ENCODE measurements around the gene AFP.

AFP gene

DNA sequence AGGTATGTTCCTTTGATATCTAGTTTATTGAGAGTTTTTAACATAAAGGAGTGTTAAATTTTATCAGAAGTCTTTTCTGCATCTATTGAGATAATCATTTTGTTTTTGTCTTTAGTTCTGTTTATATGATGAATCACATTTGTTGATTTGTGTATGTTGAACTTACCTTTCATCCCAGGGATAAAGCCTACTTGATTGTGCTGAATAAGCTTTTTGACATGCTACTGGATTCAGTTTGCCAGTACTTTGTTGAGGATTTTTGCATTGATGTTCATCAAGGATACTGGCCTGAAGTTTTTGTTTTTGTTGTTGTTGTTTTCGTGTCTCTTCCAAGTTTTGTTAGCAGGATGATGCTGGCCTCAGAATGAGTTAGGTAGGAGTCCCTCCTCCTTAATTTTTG is 34.7 kb downstream of the AFP start:
- DNase-seq: no peak

DNA sequence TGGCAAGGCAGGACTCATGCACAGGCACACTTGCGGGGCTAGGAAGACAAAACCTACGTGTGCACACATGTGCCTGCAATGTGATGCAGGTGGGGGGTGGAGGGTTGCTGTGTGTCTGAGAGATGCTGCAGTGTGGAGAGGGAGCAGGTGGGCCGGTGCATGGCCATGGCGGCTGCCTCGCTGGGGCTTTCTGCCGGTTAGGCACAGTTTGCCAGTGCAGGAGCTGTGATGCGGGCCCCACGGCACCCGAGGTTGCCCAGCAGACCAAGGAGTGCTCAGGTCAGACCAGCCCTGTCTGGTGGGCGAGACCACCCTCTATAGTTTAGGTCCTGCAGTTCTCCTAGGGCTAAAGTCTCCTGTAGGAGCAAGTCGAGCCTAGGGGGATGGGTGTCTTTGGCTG is 41.2 kb downstream of the AFP start:
- DNase-seq: no peak

DNA sequence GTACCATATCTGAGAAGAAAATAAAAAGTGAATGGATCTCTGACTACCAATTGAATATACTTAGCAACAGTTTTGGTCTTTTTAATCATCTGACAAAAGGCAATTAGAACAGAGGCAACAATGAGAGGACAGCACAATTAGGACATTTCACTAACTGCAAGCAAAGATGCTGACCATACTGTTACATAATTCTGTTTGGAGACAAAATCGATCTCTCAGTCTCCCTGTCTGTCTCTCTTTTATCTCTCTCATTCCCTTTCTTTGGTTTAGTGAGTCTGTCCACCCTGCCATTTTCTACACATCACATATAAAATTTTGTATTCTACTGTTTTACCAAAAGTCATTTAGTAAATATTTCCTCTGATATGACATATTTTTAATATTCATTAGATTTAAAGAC is 43.3 kb downstream of the AFP start:
- no peak for DNase-seq

DNA sequence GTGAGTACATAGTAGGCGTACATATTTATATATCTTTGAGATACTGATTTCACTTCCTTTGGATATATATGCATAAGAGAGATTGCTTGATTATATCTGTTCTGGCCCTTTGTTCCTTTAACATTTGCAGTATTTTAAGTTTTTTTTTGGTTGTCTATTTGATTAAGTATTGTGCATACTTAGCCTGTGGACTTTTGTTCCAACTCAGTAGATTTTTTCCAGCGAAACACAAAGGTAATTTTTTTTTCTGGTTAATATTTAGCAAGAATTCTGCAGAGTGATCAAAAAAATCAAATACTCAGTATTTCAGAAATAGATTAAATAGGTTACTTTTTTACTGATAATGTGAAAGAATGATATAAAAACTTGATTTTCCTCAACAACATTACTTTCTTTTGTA is 45.3 kb downstream of the AFP start, which contains the start of gene AFM:
TSS of gene AFM (plus strand) at position 388 of the 400 bp plus-strand sequence. CDS start 31 bp downstream, outside the sequence.
- DNase-seq: no peak

DNA sequence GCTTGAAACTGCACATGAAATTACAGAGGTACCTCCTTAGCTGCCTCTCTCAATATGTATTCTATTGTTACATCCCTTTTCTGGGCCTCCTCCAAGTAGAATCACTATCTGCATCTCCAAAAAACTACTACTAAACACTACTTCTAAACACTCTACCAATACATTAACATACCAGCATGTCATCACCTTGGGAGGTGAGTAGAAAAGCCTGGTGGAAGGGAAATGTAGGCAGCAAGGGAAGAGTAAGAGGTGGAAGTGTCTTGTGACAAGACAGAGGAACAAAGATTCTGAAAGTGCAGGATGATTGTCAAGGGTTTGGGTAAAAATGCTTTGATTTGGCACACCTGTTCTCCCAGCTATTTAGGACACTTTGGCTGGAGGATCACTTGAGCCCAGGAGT is 49.1 kb downstream of the AFP start:
- DNase-seq: no peak

DNA sequence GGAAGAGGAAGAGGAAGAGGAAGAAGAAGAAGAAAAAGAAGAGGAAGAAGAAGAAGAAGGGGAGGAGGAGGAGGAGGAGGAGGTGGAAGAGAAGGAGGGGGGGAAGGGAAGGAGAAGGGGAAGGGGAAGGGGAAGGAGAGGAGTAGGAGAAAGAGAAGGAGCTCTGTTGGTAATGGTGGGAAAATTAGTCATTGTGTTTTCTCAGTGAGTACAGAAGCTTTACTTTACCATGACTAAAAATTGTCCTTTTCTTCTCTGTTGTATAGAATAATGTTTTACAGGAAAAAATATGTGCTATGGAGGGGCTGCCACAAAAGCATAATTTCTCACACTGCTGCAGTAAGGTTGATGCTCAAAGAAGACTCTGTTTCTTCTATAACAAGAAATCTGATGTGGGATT is 49.6 kb downstream of the AFP start:
- no peak for DNase-seq

DNA sequence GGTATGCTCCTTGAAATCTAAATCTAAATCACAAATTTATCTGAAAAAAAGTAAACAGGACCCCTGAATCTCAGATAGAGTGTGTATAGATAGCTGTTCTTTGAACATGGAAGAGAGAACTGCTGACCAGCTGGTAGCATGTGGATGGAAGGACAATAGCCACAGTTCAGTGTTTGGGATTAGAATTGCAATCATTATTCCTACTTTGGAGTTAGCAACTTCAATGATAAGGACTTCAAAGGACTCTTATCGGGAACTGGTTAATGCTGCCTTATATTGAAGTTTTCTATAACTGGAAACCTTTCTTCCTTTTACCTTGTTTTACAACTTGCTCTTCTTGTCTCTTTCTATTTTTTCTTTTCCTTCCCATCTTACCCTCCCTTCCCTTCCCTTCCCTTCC is 50.5 kb downstream of the AFP start:
- no peak for DNase-seq

DNA sequence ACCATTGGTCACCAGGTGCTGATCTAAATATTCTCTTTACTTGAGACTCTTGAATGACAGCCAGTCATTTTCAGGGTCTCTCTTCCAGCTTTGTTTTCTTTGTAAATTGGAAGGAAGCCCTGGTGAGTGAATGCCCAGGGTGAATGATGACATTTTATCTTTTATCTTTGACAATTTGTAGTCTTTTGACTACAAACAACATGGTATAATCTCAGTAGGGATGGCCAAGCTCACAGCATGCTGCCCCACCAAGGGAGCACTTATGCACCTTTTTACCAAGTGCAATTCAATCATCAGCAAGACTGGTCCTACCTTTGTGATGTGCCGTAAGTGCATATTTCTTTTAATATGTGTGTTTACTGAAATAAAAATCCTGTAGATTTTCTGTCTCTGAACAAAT is 51.2 kb downstream of the AFP start:
- DNase-seq: no peak

DNA sequence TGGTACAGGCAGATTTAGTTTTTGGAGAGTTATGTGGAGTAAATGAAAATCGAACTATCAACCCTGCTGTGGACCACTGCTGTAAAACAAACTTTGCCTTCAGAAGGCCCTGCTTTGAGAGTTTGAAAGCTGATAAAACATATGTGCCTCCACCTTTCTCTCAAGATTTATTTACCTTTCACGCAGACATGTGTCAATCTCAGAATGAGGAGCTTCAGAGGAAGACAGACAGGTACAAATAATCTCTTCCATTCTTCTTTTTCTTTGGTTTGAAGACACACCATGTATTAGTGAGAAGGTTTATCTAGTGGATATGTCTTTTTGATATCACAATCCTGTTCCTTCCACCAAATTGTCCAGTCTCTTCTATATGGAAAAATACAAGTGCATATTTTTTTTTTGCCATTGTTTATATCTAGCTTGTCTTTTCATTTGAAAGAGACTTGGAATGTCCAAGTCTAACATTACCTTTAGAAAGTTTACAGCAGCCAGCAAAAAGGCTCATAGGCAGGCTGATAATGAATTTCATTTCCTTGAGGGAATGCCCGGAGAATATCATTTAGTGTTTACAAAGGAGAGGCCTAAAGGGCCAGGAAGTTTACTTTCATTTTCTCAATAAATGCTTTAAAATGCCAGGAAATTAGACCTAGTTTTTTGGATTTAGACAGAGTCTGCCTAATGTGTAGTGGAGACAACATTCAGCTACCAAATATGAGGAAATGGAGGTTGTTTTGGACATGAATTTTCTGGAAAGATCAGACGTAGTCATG is 64.2 kb downstream of the AFP start:
- no peak for DNase-seq

DNA sequence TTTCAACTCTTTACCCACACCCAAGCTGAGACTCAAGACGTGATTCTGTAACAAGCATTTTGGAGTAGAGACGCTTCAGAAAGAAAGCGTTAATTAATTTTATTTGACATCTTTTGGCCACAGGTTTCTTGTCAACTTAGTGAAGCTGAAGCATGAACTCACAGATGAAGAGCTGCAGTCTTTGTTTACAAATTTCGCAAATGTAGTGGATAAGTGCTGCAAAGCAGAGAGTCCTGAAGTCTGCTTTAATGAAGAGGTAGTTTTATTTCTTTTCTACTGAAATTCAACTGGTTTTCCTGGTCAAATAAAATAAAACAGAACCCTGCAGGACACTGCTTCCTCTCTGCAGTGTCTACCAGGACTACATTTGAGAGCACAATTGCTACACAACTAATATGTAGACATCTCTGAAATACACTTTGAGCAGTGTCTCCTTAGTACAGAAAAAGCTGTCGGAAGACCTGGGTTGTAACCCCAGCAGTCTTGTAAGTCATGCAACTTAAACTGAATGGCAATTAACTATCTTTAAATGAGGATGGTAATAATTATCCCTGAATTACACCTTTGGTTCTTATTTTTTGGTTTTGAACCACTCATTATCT is 65.7 kb downstream of the AFP start:
- no peak for DNase-seq

DNA sequence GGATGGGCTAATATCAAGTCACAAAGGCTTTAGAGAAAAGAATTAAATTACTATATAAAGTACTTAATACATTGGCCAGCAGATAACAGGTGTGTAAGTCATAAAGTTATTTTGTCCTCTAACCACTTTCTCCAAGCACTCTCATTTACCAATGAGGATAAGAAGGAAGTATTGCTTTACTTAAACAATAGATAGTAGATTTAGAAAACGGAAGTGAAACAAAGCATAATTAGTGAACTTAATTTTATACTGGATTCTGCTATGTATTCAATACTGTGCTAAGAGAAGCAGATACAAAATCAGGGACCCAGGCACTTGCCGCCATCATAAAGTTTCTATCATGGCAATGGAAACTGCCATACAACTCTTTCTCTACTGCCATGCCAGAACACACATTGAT is 69.5 kb downstream of the AFP start:
- no peak for DNase-seq

All from NCI-H2107 (cell line).